T-cell (primary cell): ENCODE measurements around the gene EIF3B. TPM values are rescaled to one million over a fixed set of nuclear protein-coding genes. Genes with fewer than 3 reads are reported as not detected.

ENCODE experiments used
- ATAC-seq, 4 experiments: fragments of 200-7000 bp in 3 of 4; fragments of 150-1000 bp in 1 of 4; cut with Tn5 transposase; replicated peaks in 1 of 4; 1 replicate in 3 of 4; 2 replicates in 1 of 4; pipeline ENCODE4 v1.10.0; 2021; ENCODE audit warnings: moderate library complexity in 3 of 4, mild to moderate bottlenecking in 2 of 4, moderate number of reproducible peaks in 1 of 4
- CTCF ChIA-PET, 2 donors: fragments of 300-600 bp; sonication (Branson Sonifier 250); formaldehyde crosslinking; loops; one replicate each; lab custom pipeline; 2022; ENCODE audit warnings: antibody characterized with exemption in 2 of 2; lab: Charles Lee
- POLR2A ChIA-PET, 2 donors: fragments of 300-600 bp; sonication (Branson Sonifier 250); formaldehyde crosslinking; loops; one replicate each; lab custom pipeline; 2022; ENCODE audit warnings: antibody characterized with exemption in 2 of 2; lab: Charles Lee
- DNase-seq, 35 experiments: peaks; one replicate each; pipeline versions ENCODE4 v3.0.0 to v3.0.0-alpha.2; 2013 to 2023
- H3K27ac ChIP-seq: one replicate; pipeline ENCODE4 v1.5.1; 2013; ENCODE audit warnings: low read length
- H3K27me3 ChIP-seq, 2 experiments: replicated peaks in 1 of 2; 1 replicate in 1 of 2; 2 replicates in 1 of 2; pipeline versions ENCODE4 v1.6.1 to v1.7.0; 2013; ENCODE audit warnings: low read length in 1 of 2, mixed read lengths in 1 of 2; ENCODE audit not compliant: control insufficient read depth in 2 of 2, insufficient read depth in 2 of 2; ENCODE audit errors: extremely low read depth in 1 of 2
- H3K36me3 ChIP-seq, 2 donors: 1 replicate in 1 of 2; 2 replicates in 1 of 2; pipeline versions ENCODE4 v1.6.1 to v1.7.0; 2013; ENCODE audit warnings: low read length in 1 of 2; ENCODE audit not compliant: control insufficient read depth in 2 of 2, insufficient read depth in 1 of 2; ENCODE audit errors: extremely low read depth in 1 of 2
- H3K4me1 ChIP-seq, 2 experiments: 1 replicate in 1 of 2; 2 replicates in 1 of 2; pipeline versions ENCODE4 v1.6.1 to v1.7.0; 2013; ENCODE audit warnings: low read length in 2 of 2, mixed read lengths in 1 of 2; ENCODE audit not compliant: insufficient read depth in 2 of 2, control insufficient read depth in 1 of 2; ENCODE audit errors: extremely low read depth in 1 of 2
- H3K4me3 ChIP-seq, 2 donors: 1 replicate in 1 of 2; 2 replicates in 1 of 2; pipeline versions ENCODE4 v1.5.1 to v1.7.0; 2013; ENCODE audit warnings: mild to moderate bottlenecking in 2 of 2, low read length in 1 of 2, moderate library complexity in 1 of 2; ENCODE audit not compliant: control insufficient read depth in 1 of 2; ENCODE audit errors: extremely low read depth in 1 of 2
- H3K9me3 ChIP-seq: 2 replicates; pipeline ENCODE4 v1.7.0; 2013
- H3K27ac Mint-ChIP-seq, 2 donors: one replicate each; pipeline ENCODE4 v1.8.0; 2020 to 2021; ENCODE audit warnings: mild to moderate bottlenecking in 2 of 2, mixed read lengths in 2 of 2
- H3K27me3 Mint-ChIP-seq, 2 donors: one replicate each; pipeline ENCODE4 v1.8.0; 2021 to 2022; ENCODE audit warnings: mixed read lengths in 2 of 2
- H3K36me3 Mint-ChIP-seq: one replicate; pipeline ENCODE4 v1.8.0; 2021; ENCODE audit warnings: mixed read lengths
- H3K4me1 Mint-ChIP-seq, 3 donors: one replicate each; pipeline ENCODE4 v1.8.0; 2020 to 2022; ENCODE audit warnings: mixed read lengths in 3 of 3, mild to moderate bottlenecking in 1 of 3
- H3K4me3 Mint-ChIP-seq, 3 donors: one replicate each; pipeline ENCODE4 v1.8.0; 2020 to 2022; ENCODE audit warnings: mild to moderate bottlenecking in 3 of 3, mixed read lengths in 3 of 3, moderate library complexity in 3 of 3
- H3K9me3 Mint-ChIP-seq, 3 donors: one replicate each; pipeline ENCODE4 v1.8.0; 2020 to 2022; ENCODE audit warnings: mixed read lengths in 3 of 3
- WGBS: methylation state at CpG from one replicate; pipeline ENCODE4 v1.1.5; 2013; ENCODE audit warnings: missing lambda C conversion rate; ENCODE audit not compliant: insufficient coverage; 5-methylcytosine and 5-hydroxymethylcytosine counted together
- total RNA-seq, 35 experiments: library from RNA in 6 of 35; stranded (reverse) in 6 of 35; fragments of 120-200 nt in 1 of 35; gene quantifications; one replicate each; pipeline versions ENCODE4 v1.2.1 to v1.2.4 and lab custom pipeline; 2013 to 2026

The EIF3B gene
- total RNA-seq, 5 donors from 2014 or later (not counting 1 experiment from before 2014, with no cell fraction given) = 150 to 169 (median 165) TPM

- Mint-ChIP-seq H3K27me3 (no peaks in the 10 kb centered on the region), H3K4me1 (no peaks in the 10 kb centered on the region), H3K4me3 (no peak overlapping the region), H3K36me3 (peaks cover 59% of the 10 kb centered on the region), H3K9me3 (no peaks in the 10 kb centered on the region), H3K27ac (no peak overlapping the region)
- CTCF ChIA-PET = no interaction called here
- POLR2A ChIA-PET = no interaction called here
- Histone ChIP-seq H3K36me3 (peaks cover 26 to 92% of the 10 kb centered on the region in 2 donors), H3K4me1 (no peaks in the 10 kb centered on the region), H3K9me3 (no peaks in the 10 kb centered on the region), H3K27ac (no peak overlapping the region), H3K4me3 (no peak overlapping the region), H3K27me3 (no peaks in the 10 kb centered on the region)
- WGBS = 97% methylated on average over 7 of the region's 8 CpGs
- no peak for ATAC-seq
- no peak for DNase-seq
Measured at GRCh38 chr7:2371329-2371728, 16.7 kb downstream of the EIF3B start.

- H3K36me3 ChIP-seq = peaks cover 26 to 94% of the 10 kb centered on the region in 2 donors
- DNase-seq = no peak
- Mint-ChIP-seq H3K4me1 (peaks cover 0 to 9% (median 5%) of the 10 kb centered on the region in 3 donors), H3K27me3 (no peaks in the 10 kb centered on the region), H3K9me3 (no peaks in the 10 kb centered on the region), H3K27ac (no peak overlapping the region), H3K36me3 (peaks cover 57% of the 10 kb centered on the region), H3K4me3 (no peak overlapping the region)
- H3K27ac ChIP-seq = no peak overlapping the region
- H3K27me3 ChIP-seq = no peaks in the 10 kb centered on the region
- ATAC-seq = no peak
- ChIA-PET POLR2A (no interaction called here), CTCF (no interaction called here)
- no peak overlapping the region for H3K4me3 ChIP-seq
- 99% methylated on average over 14 of the region's 14 CpGs for WGBS
- no peaks in the 10 kb centered on the region for H3K4me1 ChIP-seq
- no peaks in the 10 kb centered on the region for H3K9me3 ChIP-seq
Measured at GRCh38 chr7:2372724-2373123, 18.1 kb downstream of the EIF3B start.

- no peak for ATAC-seq
- WGBS = 98% methylated on average over 12 of the region's 14 CpGs
- Histone ChIP-seq H3K27ac (no peak overlapping the region), H3K36me3 (peaks cover 26 to 93% of the 10 kb centered on the region in 2 donors), H3K4me1 (no peaks in the 10 kb centered on the region), H3K27me3 (no peaks in the 10 kb centered on the region), H3K4me3 (no peak overlapping the region), H3K9me3 (no peaks in the 10 kb centered on the region)
- no peak for DNase-seq
- Mint-ChIP-seq H3K36me3 (peaks cover 60% of the 10 kb centered on the region), H3K4me3 (no peak overlapping the region), H3K27me3 (no peaks in the 10 kb centered on the region), H3K27ac (no peak overlapping the region), H3K4me1 (peaks cover 0 to 14% (median 5%) of the 10 kb centered on the region in 3 donors), H3K9me3 (no peaks in the 10 kb centered on the region)
- ChIA-PET POLR2A (no interaction called here), CTCF (no interaction called here)
Measured at GRCh38 chr7:2373124-2373556, 18.5 kb downstream of the EIF3B start.

GRCh38 chr7:2373646-2374045 is 19.0 kb downstream of the EIF3B start:
- H3K36me3 Mint-ChIP-seq = peaks cover 64% of the 10 kb centered on the region
- no peaks in the 10 kb centered on the region for H3K27me3 Mint-ChIP-seq
- WGBS = 98% methylated on average over 6 of the region's 7 CpGs
- no peak for ATAC-seq
- H3K9me3 ChIP-seq = no peaks in the 10 kb centered on the region
- H3K27me3 ChIP-seq = no peaks in the 10 kb centered on the region
- ChIA-PET POLR2A (no interaction called here), CTCF (no interaction called here)
- peaks cover 0 to 16% (median 5%) of the 10 kb centered on the region in 3 donors for H3K4me1 Mint-ChIP-seq
- H3K4me1 ChIP-seq = no peaks in the 10 kb centered on the region
- H3K36me3 ChIP-seq = peaks cover 26 to 93% of the 10 kb centered on the region in 2 donors
- no peak overlapping the region for H3K4me3 ChIP-seq
- H3K4me3 Mint-ChIP-seq = no peak overlapping the region
- no peak overlapping the region for H3K27ac Mint-ChIP-seq
- H3K9me3 Mint-ChIP-seq = no peaks in the 10 kb centered on the region
- no peak overlapping the region for H3K27ac ChIP-seq
- DNase-seq = no peak

GRCh38 chr7:2374401-2374800 is 19.8 kb downstream of the EIF3B start:
- CTCF ChIA-PET = no interaction called here
- no peaks in the 10 kb centered on the region for H3K27me3 Mint-ChIP-seq
- no peak for ATAC-seq
- Histone ChIP-seq H3K27ac (no peak overlapping the region), H3K4me3 (no peak overlapping the region), H3K27me3 (no peaks in the 10 kb centered on the region), H3K4me1 (no peaks in the 10 kb centered on the region), H3K36me3 (peaks cover 24 to 93% of the 10 kb centered on the region in 2 donors), H3K9me3 (no peaks in the 10 kb centered on the region)
- no peak overlapping the region for H3K4me3 Mint-ChIP-seq
- peaks cover 0 to 16% (median 5%) of the 10 kb centered on the region in 3 donors for H3K4me1 Mint-ChIP-seq
- no peak overlapping the region for H3K27ac Mint-ChIP-seq
- no peak for DNase-seq
- H3K9me3 Mint-ChIP-seq = no peaks in the 10 kb centered on the region
- peaks cover 64% of the 10 kb centered on the region for H3K36me3 Mint-ChIP-seq
- WGBS = 95% methylated on average over 18 of the region's 18 CpGs
- POLR2A ChIA-PET = no interaction called here

- no peak overlapping the region for H3K27ac Mint-ChIP-seq
- H3K9me3 ChIP-seq = no peaks in the 10 kb centered on the region
Measured at GRCh38 chr7:2374830-2375728, 20.5 kb downstream of the EIF3B start.

More at GRCh38 chr7:2374830-2375728, 20.5 kb downstream of the EIF3B start:
- Histone ChIP-seq H3K27ac (no peak overlapping the region), H3K27me3 (no peaks in the 10 kb centered on the region), H3K4me1 (no peaks in the 10 kb centered on the region), H3K4me3 (no peak overlapping the region), H3K36me3 (peaks cover 29 to 93% of the 10 kb centered on the region in 2 donors)
- ChIA-PET CTCF (no interaction called here), POLR2A (no interaction called here)
- Mint-ChIP-seq H3K36me3 (peaks cover 68% of the 10 kb centered on the region), H3K4me1 (peaks cover 0 to 16% (median 5%) of the 10 kb centered on the region in 3 donors), H3K4me3 (no peak overlapping the region), H3K27me3 (no peaks in the 10 kb centered on the region), H3K9me3 (no peaks in the 10 kb centered on the region)
- DNase-seq = no peak
- WGBS = 98% methylated on average over 22 of the region's 26 CpGs
- no peak for ATAC-seq
